Measurements from ENCODE around the gene GRID1.

GRID1 gene

DNA sequence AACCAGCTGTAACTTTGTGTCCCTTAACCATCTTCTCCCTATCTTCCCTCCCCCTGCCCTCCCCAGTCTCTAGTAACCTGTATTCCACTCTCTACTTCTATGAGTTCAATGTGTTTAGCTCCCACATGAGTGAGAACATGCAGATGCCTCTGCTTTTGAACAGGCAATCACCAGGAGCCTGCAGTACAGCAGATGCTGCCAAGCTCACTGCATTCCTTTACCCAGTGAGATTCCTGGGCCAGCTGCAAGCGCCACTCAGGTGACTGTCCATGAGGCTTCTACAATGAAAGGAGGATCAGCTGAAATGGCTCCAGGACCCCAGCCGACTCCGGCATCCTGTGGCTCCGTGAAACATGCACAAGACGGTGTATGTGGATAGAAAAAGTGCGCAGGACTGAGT, 15.7 kb downstream of the GRID1 start:
- DNase-seq: no peak

DNA sequence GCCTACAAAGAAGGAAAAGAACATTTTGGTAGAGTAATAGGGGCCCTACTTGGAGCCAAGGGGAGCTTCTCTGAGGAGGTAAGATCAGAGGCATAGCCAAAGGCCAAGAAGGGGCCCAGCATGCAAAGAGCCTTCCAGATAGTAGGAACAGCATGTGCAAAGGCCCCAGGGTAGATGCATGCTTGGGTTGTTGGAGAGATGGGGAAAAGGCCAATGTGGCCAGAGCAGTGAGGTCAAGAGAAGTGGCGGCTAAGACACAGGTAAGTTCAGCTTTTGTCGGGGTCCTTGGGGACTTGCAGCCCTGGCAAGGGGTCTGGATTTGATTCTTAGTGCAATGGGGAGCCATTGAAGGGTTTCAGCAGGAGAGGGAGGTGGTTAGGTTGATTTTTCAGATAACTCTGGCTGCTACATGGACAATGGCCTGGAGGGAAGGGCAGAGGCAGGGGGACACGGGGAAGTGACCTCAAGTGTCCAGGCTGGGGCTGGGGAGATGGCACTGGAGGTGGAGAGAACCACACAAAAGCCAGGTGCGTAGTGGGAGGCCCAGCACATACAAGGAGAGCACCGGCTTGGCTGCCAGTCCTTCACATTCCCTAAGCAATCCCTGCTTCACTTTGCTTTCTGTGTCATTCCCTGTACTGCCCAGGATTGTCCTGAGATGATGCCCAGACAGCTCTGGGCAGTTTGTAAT, 16.5 kb downstream of the GRID1 start:
- DNase-seq: no peak

DNA sequence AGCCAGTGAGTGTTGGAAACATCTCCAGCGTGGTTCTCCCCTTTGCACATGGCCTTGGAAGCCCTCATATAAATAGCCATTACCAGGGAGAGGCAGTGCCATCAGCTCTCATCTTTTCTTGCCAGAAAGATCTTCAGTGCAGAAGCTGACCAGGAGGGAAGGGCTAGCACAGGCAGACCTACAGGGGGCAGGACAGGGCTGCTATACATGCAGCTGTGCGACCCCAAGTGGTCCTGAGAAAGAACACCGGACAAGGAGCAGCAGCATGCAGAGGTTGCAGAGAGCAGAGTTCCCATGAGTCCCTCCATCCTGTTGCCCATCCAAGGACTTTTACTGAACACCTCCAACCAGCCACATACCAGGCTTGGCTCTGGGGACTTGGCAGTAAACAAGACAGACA, 17.1 kb downstream of the GRID1 start:
- no peak for DNase-seq

DNA sequence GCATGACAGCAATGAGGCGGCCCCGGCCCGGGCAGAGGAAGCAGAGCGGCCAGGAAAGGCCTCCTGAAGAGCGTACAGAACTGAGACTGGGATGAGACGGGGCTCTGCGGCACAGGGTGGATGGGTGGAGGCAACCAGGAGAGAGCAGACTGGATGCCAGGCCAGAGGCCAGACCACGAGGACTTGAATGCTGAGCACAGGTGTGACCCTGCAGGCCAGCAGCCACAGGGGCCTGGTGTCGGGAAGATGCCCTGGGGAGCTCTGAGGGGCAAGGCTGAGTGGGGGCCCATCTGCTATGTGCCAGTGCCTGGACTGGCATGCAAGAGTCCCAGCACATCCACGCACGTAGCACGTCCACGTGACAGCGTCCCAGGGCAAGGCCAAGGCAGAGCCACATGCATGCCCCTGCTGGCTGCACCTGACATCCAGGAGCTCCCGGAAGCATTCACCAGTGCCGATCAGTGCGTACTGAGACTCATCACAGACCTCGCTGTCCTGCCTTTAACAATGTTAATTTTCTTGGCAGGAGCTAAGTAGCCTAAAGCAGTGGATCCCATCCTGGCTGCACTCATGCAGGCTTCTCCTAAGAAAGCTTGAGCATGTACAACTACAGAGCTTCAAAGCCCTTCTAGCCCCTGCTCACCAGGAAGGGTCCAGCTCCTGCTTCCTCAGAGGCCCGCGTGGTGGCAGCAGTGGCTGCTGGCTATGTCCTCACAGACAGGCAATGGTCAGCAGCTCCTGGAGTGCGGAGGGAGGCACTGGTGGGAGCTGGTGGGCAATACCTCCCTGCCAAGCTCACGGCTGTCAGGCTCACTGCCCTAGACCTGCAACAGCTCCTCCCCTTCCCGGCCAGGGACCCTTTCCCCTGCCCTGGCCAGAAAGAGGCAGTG, 18.0 kb downstream of the GRID1 start:
- no peak for DNase-seq

DNA sequence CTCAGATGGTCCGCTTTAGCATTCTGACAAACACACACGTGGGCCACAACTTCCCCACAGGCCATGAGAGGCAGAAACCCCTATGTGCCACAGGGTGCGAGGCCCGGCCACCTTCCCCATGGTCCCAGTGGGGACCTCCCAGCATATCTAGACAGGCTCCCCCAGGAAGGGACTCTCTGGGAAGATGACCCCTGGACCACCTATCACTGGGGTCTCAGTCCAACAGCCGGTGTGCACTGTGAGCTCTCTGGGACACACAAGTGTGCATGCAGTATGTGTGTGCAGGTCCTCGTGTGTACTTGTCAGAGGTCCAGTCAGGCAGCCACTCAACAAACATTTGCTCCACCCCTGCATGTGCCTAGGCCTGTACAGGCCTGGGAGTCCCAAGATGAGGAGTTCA, 18.7 kb downstream of the GRID1 start:
- DNase-seq: no peak

DNA sequence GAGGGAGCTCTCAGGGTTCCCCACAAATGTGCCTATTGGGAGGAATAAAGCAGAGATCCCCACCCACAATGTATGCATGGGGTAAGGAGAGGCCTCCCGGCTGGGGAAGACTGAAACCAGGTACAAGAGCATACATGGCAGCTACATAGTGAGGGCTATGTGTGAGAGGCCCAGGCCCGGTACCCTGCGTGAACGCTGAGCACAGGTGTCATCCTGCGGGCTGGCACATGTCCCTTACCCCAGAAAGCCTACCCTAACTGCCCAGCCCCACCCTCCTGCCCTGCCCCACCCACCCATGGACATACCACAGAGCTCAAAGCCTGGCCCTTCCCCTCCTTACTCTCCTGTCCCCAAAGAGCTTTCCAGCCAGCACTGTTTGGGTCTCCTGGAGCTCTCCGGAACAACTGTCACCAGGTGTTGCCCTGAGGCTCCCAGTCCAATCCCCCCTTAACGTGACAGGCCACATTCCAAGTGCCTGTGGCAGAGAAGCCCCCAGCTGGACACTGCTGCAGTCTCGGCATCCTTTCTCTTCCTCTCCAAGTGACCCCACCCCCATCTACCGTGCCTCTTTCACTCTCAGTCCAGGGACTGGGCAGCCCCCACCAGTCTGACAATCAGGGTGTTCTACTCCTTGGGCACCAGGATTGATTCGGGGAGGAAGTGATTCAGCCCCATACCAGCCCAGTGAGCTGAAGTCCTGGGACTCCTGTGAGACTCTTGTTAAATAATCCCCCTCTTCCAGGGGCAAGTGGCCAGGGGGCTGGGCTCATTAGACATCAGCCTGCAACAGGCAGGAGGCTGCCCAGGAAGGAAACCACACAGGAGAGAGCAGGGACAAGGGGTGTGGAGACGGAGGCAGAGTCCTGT, 19.6 kb downstream of the GRID1 start:
- no peak for DNase-seq

DNA sequence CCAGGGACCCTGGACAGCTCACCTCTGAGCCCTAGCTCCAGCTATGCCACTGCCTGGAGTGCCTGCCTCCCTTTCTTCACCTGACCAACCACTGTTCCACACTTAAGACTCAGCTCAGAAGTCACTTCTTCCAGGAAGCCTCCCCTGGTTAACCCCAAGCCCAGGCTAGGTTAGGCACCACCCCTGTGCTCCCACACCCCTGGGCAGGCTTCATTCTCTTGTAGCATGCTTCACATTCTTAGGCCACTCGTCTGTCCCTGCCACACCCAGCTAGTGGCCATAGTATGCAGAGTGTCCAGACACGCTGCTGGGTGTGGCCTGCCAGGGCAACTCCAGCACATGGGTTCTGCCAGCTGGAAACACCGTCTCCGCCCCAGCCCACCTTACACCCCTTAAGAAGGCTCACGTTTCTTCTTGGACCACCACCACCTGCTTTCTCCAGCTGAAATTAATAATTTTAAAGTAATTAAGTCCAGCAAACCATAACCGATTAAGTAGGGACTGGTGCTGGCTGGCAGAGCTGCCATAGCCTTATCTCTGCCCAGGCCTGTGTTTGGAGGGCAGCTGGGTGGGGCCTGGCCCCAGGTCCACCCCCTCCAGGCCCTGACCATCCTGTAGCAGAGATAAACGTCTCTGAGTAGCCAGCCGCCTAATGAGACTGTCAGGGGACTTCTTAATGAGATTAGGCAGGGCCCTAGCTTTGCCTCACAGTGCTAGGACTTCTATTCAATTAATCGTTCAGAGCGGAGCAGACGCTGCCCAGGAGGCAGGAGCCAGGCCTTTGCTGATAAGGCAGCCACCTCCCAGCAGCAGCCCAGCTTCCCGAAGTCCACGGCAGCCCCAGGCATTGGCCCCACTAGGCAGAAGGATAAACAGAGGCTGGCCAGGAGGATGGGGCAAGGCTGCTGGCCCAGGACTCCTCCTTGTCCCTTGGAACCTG, 20.5 kb downstream of the GRID1 start:
- DNase-seq: no peak

DNA sequence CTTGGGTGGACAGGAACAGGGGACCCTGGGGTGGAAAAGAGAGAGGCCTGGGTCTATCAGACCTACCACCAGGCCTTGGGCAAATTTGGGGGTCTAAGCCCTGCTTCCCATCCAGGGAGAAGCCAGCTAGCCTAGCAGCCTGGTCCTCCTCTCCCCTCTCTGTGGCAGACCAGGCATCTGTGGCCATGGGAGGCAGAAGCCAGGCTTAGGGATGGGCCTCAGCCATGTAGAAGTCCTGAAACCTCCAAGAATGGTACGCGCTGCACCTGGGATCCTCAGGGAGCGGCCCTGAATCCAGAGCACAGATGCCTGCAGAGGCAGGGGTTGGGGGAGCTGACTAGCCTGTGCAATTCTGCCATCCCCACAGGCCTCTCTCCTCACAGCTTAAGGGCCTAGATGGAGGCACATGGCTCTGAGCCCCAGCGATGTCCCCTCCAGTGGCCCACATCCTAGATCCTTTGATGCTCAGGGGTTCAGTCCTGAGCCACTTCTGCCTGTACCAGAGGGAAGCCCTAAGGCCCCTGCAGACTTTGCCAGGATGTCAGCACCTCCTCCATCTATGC, 21.2 kb downstream of the GRID1 start:
- DNase-seq: no peak

DNA sequence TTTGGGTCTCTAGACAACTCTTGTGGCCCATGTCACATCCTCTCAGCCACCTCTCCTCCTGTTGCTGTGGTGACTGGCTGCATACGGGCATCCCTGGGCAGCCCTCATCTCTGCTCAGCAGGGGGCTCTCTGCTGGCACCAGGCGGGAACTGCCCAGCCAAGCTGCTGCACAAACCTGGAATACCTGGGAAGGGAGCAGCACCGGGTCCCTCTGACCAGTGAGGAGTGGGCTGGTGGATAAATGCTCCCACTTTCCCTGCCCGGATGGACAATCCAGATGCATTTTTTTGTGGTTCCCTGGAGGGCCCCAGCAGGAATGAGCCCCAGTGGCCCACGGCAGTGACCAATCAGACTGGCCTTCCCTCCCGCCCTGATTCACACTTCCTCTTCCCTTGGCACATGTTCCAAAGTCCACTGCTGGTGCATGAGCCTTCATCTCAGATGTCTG, 21.9 kb downstream of the GRID1 start:
- DNase-seq: no peak

DNA sequence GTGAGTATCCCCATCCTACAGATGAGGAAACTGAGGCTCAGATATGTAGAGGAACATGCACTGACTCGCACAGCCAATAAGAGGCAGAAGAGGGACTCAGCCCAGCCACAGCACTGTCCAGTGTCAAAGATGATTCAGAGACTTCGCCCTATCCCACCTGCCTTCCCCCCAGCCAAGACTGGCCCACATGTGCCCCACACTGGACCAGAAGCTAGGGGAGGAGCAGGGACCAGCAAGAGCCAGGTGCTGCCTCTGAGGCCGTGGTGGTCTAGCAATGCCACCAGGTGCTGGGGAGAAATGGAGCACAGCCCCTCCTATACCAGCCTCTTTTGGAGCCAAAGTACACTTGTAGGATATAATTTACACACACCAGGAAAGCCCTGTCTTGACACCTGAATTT, 22.3 kb downstream of the GRID1 start:
- DNase-seq: no peak

DNA sequence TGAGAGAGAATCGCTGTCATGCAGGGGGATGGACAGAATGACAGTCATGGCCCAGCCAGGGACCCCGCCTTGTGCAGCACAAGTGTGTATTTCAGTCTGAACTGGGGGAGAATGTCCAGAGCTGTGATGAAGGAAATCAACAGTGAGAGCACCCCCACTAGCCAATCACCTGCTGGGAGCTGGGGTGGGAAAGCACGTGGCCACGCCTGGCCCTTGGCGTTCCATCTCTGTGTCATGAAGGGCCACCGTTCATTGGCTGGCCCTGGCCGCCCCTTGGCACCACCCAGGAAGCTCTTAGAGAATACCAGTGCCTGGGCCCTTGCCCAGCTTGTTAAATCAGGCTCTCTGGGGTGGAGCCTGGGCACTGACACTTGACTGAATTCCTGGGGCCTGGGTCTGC, 22.8 kb downstream of the GRID1 start:
- DNase-seq: no peak

DNA sequence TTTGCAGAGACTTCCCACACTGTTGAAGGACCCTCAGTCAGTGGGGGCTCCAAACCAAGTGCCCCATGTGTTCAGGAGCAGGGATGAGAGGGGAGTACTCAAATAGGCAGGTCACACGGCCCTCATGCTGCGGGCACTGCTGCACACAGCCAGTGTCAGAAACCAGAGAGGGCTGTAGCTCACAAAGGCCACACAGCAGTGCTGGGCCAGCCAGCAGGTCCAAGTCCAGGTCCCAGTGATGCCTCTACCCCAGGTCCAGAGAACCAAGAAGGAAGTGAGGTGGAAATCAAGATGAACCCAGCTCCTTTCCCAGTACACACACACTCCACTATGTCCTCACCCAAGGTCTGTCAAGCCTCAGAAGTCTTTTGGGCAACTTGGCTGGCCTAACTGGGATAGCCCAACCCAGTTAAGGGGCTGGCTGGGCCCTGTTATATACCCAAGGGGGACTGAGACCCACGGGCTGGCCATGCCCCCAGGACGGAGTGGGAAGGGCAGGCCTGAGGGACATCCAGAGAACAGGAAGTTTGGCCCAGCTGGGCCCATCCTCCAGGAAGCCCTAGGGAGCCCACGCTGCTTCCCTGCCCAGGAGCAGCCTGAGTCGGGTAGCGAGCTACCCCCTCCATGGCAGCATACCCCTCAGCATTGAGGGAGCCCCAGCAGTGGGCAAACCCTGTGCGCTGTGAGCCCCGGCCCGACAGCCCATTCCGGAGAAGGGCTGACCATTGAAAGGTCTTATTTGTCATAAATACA, 24.3 kb downstream of the GRID1 start:
- DNase-seq: no peak

DNA sequence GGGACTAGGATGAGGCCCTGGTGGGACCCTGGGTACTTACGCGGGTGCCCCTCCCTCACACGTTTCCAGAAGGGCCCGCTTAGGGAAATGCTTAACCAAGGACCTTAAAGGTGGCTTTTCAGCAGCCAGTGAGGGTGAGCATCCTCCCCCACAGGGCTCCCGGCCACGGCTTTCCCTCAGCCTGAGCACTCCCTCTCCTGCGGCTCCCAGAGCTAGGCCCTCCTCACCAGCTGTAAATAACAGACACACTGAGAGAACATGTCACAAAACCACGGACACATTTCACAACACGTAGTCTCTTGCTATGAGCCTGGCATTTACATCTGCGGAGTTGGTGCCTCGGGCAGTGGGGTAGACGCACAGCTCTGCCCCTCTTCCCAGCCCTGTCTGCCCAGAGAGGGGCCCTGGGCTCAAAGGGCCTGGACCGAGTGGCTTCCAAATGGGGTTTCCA, 25.2 kb downstream of the GRID1 start:
- no peak for DNase-seq

DNA sequence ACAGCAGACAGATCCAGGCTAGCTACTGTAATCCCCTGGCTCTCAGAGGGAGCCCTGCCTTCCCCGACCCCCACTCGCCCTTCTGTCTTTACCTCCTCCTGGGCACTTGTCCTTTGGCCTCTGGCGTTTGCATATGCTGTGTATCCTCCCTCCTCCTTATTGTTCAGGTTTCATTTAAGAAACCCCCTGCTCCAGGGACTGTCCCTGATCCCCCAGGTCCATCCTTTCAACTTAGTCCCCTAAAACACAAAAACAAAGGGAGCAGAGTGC, 25.7 kb downstream of the GRID1 start:
- no peak for DNase-seq

DNA sequence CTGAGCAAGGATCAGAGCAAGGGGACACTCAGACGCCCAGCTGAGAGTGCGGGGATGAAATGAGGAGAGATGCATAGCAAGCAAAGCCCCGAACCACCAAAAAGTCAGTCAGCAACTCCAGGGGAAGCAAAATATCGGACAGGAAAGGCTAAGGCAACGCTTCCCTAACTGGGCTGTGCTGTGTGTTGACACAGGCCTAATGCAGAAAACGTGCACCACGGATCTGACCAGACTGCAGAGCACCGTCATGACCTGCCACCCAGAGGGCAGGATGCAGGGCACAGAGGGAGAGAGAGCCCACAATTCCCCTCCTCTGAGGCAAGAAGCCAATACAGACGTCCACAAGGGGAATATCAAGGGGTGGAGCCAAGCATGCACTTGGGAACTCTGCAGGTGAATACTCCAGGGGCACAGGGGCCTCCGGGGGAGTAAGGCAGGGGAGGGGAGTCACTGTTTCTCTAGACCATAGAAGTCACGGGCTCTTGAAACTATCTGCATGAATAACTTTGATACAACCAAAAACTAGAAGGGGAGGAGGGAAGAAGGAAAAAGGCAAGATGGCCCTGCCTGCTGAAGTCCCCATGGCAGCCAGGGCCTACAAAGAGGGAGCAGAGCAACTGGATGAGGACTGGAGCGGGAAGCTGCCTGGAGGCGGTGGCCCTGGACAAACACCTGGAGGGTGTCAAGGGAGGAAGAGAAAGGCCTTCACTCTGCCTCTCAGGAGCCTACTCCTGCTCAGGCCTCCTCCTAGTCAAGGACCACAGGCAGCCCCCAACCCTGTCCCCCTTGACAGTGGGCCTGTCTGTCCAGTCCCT, 26.2 kb downstream of the GRID1 start:
- no peak for DNase-seq

DNA sequence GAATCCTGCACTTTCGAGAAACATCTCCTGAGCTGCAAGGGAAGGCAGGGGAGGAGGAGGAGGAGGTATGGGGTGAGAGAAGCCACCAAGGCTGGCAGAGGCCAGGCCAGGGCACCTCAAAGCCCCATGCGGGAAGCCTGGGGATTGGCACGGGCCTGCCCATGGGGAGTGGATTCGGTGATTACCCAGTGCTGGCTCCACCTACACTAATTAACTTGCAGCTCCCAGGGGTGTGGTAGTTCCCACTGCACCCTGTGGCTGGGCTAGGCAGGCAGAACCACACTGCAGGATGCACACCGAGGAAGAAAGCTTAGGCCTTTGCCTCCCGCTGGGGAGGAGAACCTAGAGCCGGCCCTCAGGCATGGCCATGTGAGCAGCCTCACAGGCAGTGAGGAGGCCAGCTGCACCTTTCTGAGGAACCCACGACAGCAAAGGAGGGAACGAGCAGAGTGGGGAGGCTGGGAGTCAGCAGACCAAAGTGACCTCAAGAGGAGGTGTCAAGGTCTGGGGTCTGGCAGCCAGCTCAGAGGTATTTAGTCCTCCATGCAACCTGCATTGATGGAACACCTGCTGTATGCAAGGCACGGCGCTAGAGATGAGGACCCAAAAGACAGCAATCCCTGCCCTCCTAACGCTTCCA, 27.2 kb downstream of the GRID1 start:
- DNase-seq: no peak

DNA sequence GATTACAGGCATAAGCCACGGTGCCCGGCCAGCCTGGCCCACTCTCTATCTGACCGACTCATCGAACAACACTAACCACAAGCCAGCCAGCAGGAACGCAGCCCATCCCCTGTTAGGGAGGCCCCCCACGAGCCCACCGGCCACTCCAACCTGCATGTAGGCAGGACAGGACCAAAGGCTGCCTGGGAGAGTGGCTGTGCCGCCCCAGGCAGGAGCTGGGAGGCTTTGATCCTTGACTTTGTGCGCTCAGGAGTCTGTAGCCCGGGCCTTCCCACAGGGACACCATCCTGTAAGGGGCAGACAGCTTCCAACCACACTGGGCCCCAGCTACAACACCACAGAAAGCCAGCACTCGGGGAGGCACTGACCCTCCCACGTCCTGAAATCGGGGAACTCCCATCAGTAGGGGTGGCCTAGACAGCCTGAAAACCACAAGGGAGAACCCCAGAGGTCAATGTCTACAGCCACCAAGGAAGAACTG, 29.4 kb downstream of the GRID1 start:
- DNase-seq: no peak

DNA sequence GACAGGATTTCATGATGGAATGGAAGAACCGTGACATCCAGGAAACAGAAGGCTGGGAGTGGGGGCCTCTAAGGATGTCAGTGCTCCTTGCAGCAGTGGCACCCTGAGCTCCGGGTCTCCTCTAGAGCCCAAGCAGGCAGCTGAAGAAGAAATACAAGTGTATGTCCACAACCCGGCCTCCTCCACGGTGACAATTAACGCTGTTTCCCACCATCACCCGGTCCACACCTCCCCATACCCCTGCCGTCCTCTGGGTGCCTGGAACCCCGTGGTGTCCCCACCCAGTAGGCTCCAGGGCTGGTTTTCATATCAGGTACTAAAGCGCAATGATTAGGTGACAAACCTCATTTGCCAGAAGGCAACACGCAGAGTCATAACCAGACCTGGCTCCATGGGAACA, 30.3 kb downstream of the GRID1 start:
- DNase-seq: no peak

DNA sequence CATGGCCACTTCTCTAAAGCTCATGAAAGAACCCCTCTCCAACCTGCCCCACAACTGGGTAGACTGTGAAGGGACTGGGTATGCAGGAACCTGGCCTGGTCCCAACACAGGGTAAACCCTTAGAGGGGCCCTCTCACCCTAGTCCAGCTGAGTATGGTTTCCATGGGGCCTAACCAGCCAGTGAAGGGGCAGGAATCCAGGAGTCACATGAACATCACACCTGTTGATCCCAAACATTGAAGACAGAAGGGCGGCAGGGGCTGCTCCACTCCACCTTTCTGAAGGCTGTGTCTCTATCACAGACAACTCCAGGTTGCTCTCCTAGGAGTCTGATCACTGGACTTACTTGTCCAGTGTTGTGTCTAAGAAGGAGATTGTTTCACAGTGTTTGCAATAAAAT, 30.8 kb downstream of the GRID1 start:
- no peak for DNase-seq

DNA sequence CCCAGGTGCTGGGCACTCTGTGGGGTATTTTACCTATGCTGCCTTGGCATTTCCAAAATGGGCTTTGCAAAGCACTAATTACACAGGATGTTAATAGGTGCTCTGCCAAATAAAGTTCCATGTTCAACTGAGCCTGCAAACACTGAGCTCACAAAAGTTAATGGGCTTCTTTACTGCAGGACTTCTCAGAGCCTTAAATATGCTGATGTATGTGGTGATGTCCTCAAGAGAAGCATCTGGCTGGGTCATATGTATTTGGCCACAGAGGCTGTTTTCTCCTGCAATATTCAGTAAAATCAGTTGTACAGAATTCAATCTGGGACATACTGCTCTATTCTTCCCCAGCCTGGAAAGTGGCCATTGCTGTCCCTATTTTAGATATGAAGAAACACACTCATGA, 31.3 kb downstream of the GRID1 start:
- DNase-seq: no peak

Measured in NCI-H1048 (cell line).